Activated CD8-positive, alpha-beta T cell treated with anti-CD3 and anti-CD28 coated beads for 36 hours (primary cell): Measurements from ENCODE around the gene PINK1. TPM values are rescaled to one million over a fixed set of nuclear protein-coding genes. Genes with fewer than 3 reads are reported as not detected.

Source experiments
- ATAC-seq: fragments of 200-7000 bp; cut with Tn5 transposase; one replicate; pipeline ENCODE4 v1.10.0; 2021; ENCODE audit warnings: mild to moderate bottlenecking, moderate library complexity
- CTCF ChIA-PET: fragments of 350-600 bp; sonication (Branson Sonifier 250); formaldehyde crosslinking; loops from one replicate; lab custom pipeline; 2021; ENCODE audit warnings: antibody characterized with exemption; lab: Charles Lee
- POLR2A ChIA-PET: fragments of 350-600 bp; sonication (Branson Sonifier 250); formaldehyde crosslinking; loops from one replicate; lab custom pipeline; 2021; ENCODE audit warnings: antibody characterized with exemption; lab: Charles Lee
- DNase-seq: peaks from one replicate; pipeline ENCODE4 v3.0.0-alpha.2; 2020
- H3K27ac Mint-ChIP-seq: one replicate; pipeline ENCODE4 v1.8.0; 2021; ENCODE audit warnings: mild to moderate bottlenecking, mixed read lengths
- H3K27me3 Mint-ChIP-seq: one replicate; pipeline ENCODE4 v1.8.0; 2021; ENCODE audit warnings: mixed read lengths
- H3K36me3 Mint-ChIP-seq: one replicate; pipeline ENCODE4 v1.8.0; 2021; ENCODE audit warnings: low read depth, mixed read lengths
- H3K4me1 Mint-ChIP-seq: one replicate; pipeline ENCODE4 v1.8.0; 2021; ENCODE audit warnings: low read depth, mixed read lengths
- H3K4me3 Mint-ChIP-seq: one replicate; pipeline ENCODE4 v1.8.0; 2021; ENCODE audit warnings: mild to moderate bottlenecking, moderate library complexity, mixed read lengths
- H3K9me3 Mint-ChIP-seq: one replicate; pipeline ENCODE4 v1.8.0; 2021; ENCODE audit warnings: mixed read lengths
- CTCF ChIP-seq: fragments of 200-600 bp; IDR thresholded peaks from one replicate; pipeline ENCODE4 v1.8.0; 2022; ENCODE audit warnings: antibody characterized with exemption, mild to moderate bottlenecking
- intact Hi-C: fragments of 100-400 bp; cut with micrococcal nuclease; formaldehyde crosslinking; loops from one replicate; pipeline ENCODE4 v1.10.0; 2022
- total RNA-seq, 2 experiments: library from RNA; stranded (reverse); gene quantifications; one replicate each; pipeline ENCODE4 v1.2.3, GENCODE V29; 2021

PINK1 gene
- total RNA-seq, 2 experiments from 2014 or later: 2.7 to 3.3 TPM

GRCh38 chr1:20588634-20589225 is 44.5 kb upstream of the PINK1 start, which contains the start of gene CDA:
CDA (plus strand) TSS chr1:20589097; CDS start chr1:20589130, 33 bp downstream.
- POLR2A ChIA-PET: no interaction called here
- CTCF ChIA-PET: interaction anchor here (0.7 to 1.7 kb wide), 2 partner anchors 21 to 45 kb away, joined by 3 read pairs; no protein-coding TSS in a partner anchor
- no peak for TF ChIP-seq CTCF
- H3K27ac Mint-ChIP-seq: no peak within 1 kb of the TSS
- H3K27me3 Mint-ChIP-seq: peaks cover 43% of the 10 kb centered on the region
- no peaks in the 10 kb centered on the region for H3K36me3 Mint-ChIP-seq
- no peak for DNase-seq
- ATAC-seq: no peak
- no peak within 1 kb of the TSS for H3K4me3 Mint-ChIP-seq
- intact Hi-C loops: no loop called here
- no peaks in the 10 kb centered on the region for H3K4me1 Mint-ChIP-seq
- H3K9me3 Mint-ChIP-seq: no peaks in the 10 kb centered on the region

- H3K9me3 Mint-ChIP-seq: no peaks in the 10 kb centered on the region
- H3K4me3 Mint-ChIP-seq: no peak overlapping the region
- H3K27me3 Mint-ChIP-seq: peaks cover 40% of the 10 kb centered on the region
- POLR2A ChIA-PET: interaction anchor here (0.5 kb wide), 1 partner anchor 18 kb away, joined by 3 read pairs; no protein-coding TSS in a partner anchor
- no peaks in the 10 kb centered on the region for H3K4me1 Mint-ChIP-seq
- CTCF ChIA-PET: interaction anchor here (1.7 kb wide), 1 partner anchor 44 kb away, joined by 3 read pairs; no protein-coding TSS in a partner anchor
- DNase-seq: peak; percentile 4
- intact Hi-C loops: no loop called here
- no peaks in the 10 kb centered on the region for H3K36me3 Mint-ChIP-seq
- TF ChIP-seq CTCF: no peak
- no peak for ATAC-seq
- H3K27ac Mint-ChIP-seq: no peak overlapping the region
Measured at GRCh38 chr1:20589331-20590278, 43.7 kb upstream of the PINK1 start.

GRCh38 chr1:20590306-20590777 is 42.9 kb upstream of the PINK1 start:
- H3K36me3 Mint-ChIP-seq: no peaks in the 10 kb centered on the region
- POLR2A ChIA-PET: no interaction called here

GRCh38 chr1:20593756-20594155 is 39.5 kb upstream of the PINK1 start:
- no peak for TF ChIP-seq CTCF
- DNase-seq (no peak), ATAC-seq (no peak)
- Mint-ChIP-seq H3K27ac (no peak overlapping the region), H3K9me3 (no peaks in the 10 kb centered on the region), H3K4me1 (no peaks in the 10 kb centered on the region), H3K27me3 (peaks cover 31% of the 10 kb centered on the region), H3K4me3 (no peak overlapping the region), H3K36me3 (no peaks in the 10 kb centered on the region)
- POLR2A ChIA-PET: no interaction called here
- CTCF ChIA-PET: no interaction called here
- intact Hi-C loops: no loop called here

More at GRCh38 chr1:20590306-20590777, 42.9 kb upstream of the PINK1 start:
- H3K4me1 Mint-ChIP-seq: no peaks in the 10 kb centered on the region
- CTCF ChIA-PET: interaction anchor here (1.7 kb wide), 1 partner anchor 43 kb away, joined by 3 read pairs; no protein-coding TSS in a partner anchor
- ATAC-seq (no peak), DNase-seq (no peak)
- no peak overlapping the region for H3K27ac Mint-ChIP-seq
- intact Hi-C loops: no loop called here
- no peaks in the 10 kb centered on the region for H3K9me3 Mint-ChIP-seq
- no peak for TF ChIP-seq CTCF
- peaks cover 41% of the 10 kb centered on the region for H3K27me3 Mint-ChIP-seq
- H3K4me3 Mint-ChIP-seq: no peak overlapping the region
